GM20431 (cell line): Measurements from ENCODE around the gene IGFBP4.

ENCODE experiments used
- in situ Hi-C: fragments of 300-500 bp; cut with MseI, MboI; formaldehyde crosslinking; loops from one replicate; pipeline ENCODE4 v1.15.0; 2020; ENCODE audit warnings: low sequenced_read_pairs; ENCODE audit not compliant: unreplicated experiment

IGFBP4 gene

GRCh38 chr17:40430272-40431230 lies 12.7 kb upstream of the IGFBP4 start:
- in situ Hi-C loops, result loop anchor here (10.0 kb wide), 1 partner anchor 114 kb away; no protein-coding TSS in a partner anchor

- in situ Hi-C loops, result loop anchor here (10.0 kb wide), 1 partner anchor 114 kb away; no protein-coding TSS in a partner anchor
Observed at GRCh38 chr17:40431231-40431602, 12.0 kb upstream of the IGFBP4 start.

DNA sequence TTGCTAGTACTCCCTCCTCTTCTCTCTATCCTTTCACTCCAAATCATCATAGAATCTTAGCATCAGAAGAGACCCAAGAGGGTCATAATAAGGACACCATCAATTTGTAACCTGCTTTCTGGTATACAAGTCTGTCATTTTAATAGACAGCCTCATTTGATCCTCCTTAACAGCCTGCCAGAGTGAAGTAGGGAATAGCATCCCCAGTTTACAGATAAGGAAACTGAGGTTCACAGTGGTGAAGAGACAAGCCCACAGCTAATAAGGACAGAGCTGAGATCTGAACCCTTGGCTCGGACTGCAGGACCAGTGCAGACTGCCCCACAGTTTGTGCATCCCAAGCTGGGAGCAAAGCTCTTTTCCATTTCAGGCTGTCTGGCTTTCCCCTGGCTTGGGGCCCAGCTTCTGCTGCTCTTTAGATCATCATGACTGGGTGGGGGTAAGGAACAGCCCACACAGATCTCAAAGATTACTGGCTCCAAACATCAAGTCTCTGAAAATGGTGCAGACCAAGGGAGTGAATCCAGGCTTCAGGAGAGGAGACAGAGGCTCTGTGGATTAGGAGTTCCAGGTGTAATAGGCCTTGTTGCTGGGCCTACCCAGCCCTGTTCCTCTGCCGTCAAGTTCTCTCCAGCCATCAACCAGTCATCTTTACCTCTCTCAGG lies 10.3 kb upstream of the IGFBP4 start:
- in situ Hi-C loops, result loop anchor here (10.0 kb wide), 1 partner anchor 112 kb away; no protein-coding TSS in a partner anchor

DNA sequence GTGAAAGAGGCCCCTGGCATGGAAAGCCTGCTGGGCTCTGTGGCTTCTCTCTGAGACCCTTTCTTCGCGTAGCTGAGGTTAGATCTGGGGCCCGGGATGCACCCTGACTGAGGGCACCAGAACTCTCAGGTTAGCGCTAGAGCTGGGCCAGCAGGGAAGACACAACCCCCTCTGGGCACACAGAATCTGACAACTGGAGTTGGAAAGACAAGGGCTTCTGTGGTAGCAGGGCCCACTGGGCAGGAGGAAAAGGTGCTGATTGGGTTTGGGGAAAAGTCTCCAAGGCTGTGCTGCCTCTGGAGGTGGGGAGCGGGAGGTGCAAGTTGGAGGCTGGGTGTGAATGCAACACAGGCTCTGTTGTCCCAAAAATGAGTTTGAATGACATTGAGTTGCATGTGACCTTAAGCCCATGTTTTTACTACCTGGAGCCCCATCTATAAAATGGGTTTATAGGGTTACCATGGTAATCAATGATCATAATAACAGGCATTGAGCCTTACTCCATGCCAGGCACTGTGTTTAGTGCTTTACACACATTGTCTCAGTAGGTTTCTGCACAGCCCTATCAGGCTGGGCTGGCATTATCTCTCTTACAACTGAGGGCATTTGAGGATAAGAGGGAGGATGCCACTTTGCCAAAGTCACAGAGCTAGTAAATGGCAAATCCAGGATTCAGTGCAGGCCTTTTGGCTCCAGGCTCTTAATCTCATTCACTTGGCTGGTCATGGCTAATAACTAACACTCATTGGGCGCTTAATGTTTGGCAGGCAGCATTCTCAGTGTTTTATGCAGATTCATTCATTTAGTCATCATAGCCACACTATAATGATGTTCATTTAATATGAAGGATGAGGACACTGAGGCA lies 9.5 kb upstream of the IGFBP4 start:
- in situ Hi-C loops, result loop anchor here (10.0 kb wide), 1 partner anchor 111 kb away; no protein-coding TSS in a partner anchor

DNA sequence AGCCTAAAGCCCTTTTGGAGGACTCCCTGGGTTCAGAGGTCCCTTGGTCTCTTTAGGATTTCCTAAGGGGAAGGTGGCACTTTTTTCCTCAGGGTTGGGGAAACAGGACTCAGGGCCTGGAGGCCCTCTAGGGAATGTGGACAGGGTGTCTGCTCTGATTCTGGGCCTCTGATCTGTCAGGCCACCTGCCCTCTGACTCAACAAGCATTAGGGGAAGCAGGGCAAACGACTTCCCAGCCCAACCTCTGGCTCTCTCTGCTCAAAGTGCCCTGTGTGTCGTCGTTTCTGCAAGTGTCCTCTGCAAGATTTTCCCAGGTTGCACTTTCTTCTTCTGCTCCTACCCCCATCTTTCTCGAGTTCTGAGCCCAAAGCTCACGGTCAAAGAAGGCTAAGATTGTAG lies 6.6 kb upstream of the IGFBP4 start:
- in situ Hi-C loops, result loop anchor here (10.0 kb wide), 1 partner anchor 108 kb away; no protein-coding TSS in a partner anchor

DNA sequence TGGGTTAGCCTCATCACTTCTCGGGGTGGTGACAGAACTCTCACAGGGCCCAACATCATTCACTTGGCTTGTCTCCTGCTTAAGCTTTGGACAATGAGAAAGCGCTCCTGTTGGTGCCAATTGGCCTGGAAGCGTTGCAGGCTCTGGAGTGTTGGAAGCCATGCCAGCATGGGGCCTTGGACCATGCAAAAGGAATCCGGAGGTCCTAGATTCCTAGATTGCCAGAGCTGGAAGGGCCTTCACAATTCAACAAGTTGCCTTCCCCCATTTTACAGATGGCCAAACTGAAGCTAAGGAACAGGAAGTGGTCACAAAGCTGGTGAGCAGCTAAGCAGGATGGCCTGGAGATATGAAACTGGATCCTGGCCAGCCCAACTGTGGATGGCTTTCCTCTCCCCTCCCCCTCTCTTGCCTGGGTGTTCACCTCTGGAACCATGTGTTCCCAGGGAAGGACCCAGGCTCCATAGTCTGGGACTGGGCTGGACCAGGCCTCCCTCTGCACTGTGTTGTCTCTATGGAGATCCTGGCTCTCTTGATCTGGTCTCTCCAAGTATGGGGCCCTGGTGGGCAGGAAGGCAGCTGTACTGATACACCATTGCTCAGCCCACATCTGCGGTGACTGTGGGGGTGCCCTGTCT lies 6.0 kb upstream of the IGFBP4 start:
- in situ Hi-C loops, result loop anchor here (10.0 kb wide), 1 partner anchor 108 kb away; no protein-coding TSS in a partner anchor

- in situ Hi-C loops, result no loop called here
Observed at GRCh38 chr17:40440166-40440565, 3.1 kb upstream of the IGFBP4 start.

DNA sequence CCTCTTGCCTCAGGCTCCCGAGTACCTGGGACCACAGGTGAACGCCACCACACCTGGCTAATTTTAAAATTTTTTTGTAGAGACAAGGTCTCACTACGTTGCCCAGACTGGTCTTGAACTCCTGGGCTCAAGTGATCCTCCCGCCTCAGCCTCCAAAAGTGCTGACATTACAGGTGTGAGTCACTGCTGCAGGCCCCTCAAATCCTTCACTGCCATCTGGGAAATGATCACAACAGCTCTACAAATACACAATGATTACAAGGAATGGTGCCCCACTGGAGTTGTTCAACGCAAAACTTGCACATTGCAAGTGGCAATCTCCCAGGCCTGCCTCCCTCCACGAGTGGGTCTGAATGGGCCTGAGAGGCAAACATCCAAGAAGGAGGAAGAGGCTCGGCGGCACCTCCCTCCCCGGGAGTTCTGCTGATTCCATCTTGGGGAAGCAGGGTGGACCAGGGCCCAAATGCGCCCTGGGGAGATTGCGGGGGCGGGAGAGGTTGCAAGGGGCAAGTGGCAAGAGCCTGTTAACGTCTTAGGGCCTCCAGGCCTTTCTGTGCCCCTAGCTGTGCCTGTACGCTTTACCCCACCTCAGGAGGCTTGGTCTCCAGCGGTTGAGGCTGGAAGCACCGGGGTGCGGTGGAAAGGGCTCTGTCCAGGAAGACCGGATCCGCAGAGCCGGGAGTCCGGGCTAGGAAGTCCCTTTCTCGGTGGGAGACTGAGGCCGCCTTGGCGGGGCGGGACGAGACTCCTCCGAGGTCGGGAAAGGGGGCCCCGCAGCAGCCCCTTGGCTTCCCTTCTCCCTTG lies 656 bp upstream of the IGFBP4 start:
- in situ Hi-C loops, result no loop called here

DNA sequence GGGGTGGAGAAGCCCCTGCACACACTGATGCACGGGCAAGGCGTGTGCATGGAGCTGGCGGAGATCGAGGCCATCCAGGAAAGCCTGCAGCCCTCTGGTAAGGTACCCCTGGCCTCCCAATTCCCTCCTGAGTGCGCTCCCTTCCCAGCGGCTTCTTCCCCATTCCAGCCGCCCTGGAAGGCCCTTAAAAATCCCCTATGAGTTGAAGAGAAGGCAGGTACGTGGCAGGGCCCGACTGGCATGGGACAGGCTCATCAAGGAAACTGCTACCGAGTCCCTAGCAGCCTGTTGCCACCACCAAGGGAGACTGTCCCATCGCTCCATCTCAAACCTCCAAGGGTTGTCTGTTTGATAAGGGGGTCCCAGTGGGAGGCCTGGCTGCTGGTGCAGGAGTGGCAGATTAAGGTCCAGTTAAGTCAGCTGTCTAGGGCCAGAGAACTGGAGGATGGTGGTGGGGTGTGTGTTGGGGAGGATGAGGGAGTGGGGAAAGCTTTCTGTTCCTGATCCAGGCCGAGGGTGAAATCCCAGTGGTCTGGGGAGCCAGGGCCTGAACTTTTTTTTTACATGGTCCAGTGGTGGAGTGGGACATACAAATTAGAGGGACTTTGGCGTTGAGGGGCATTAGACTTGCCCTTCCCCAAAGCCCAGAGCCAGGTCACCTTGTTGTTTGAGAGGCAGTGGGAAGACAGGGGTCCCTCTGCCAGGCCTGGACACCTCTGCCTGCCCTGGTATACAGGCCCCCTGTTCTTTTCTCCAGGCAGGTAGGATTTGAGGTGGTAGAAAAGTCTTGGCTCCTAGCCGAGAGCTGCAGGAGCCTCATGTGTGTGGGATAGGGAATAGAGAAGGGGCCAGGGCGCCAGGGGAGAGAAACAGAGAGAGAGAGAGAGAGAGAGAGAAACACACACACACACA lies 994 bp downstream of the IGFBP4 start:
- in situ Hi-C loops, result no loop called here

GRCh38 chr17:40445751-40446468 lies 2.7 kb downstream of the IGFBP4 start:
- in situ Hi-C loops, result no loop called here

DNA sequence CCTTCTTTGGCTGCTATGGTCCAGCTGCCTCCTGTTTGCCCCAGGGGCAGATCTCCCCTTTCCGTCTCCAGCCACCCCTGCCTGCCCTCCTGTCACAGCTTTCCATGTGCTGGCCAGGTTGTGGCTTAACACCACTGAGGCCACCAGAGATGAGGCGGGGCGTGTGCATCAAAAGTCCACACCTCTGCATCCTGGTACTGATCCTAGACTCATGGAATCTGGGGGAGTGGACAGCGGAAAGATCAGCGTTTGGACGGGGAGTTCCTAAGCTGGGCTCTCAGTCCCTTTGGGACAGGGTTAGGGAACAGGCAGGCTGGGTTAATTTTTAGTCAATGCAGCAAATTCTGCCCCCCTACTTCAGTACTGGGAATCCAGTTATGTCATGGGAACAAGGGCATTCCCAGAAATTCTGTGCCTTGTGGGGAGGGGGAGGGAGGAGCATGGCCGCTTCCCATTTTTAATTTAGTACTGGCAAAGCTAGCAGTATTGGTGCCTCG lies 3.9 kb downstream of the IGFBP4 start:
- in situ Hi-C loops, result no loop called here

DNA sequence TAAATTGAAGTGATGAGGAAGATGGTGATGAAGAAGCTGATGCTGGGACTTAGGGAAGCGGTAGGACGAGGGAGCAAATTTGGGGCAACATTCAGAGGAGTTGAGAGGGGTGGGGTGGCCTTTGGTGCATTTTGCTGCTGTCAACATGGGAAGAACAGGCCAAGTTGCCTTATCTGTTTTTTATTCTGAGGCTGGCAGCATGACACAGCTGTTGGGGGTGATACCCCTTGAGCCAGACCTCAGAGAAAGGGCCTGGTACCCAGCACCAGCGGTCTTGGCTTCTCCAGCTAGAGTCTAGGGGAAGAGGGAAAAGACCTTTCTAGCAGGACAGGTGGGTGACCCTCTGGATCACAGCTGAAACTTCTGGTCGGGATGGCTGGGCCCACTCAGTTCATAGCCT lies 4.6 kb downstream of the IGFBP4 start:
- in situ Hi-C loops, result no loop called here

GRCh38 chr17:40448213-40448638 lies 5.0 kb downstream of the IGFBP4 start:
- in situ Hi-C loops, result no loop called here

DNA sequence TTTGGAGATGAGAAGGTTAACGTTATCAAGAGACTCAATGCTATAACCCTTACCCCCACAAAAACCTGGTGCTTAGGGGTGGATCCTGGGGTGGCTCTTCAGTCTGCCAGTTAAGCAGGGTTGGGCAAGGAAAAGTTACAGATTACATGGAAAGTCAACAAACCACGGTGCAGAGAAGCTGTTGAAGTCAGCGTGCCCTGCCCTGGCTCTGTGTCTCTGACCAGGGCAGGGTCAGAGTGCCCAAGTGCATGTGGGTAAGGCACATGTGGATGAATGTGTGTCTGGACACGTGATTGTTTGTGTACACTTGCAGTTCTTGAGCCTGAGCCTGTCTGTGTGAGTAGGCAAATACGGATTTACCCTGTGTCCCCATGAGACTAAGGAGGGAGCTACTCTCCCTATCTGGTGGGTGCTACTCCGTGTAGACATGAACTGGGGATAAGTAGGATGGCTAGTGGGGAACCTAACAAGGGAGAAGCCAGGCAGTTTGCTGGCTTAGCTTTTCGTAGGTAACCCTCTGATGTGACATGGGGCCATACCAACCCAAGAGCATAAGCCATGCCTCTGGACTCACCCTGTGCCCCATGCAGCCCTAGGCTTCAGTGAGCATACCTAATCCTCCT lies 5.5 kb downstream of the IGFBP4 start:
- in situ Hi-C loops, result no loop called here

- in situ Hi-C loops, result no loop called here
Observed at GRCh38 chr17:40450175-40450574, 6.9 kb downstream of the IGFBP4 start.

GRCh38 chr17:40451420-40451819 lies 8.2 kb downstream of the IGFBP4 start:
- in situ Hi-C loops, result no loop called here
